Measurements from ENCODE around the gene CFAP46. TPM values are rescaled to one million over a fixed set of nuclear protein-coding genes. Genes with fewer than 3 reads are reported as not detected.
A peak's percentile ranks its signal among the peaks of the same experiment; 100 is the strongest.

The CFAP46 gene
- total RNA-seq, 6 donors from 2014 or later = 0.60 to 28.3 (median 8.0) TPM

GRCh38 chr10:132960631-132961419, 18.5 kb upstream of the CFAP46 start:
- TF ChIP-seq, protein P1, sequence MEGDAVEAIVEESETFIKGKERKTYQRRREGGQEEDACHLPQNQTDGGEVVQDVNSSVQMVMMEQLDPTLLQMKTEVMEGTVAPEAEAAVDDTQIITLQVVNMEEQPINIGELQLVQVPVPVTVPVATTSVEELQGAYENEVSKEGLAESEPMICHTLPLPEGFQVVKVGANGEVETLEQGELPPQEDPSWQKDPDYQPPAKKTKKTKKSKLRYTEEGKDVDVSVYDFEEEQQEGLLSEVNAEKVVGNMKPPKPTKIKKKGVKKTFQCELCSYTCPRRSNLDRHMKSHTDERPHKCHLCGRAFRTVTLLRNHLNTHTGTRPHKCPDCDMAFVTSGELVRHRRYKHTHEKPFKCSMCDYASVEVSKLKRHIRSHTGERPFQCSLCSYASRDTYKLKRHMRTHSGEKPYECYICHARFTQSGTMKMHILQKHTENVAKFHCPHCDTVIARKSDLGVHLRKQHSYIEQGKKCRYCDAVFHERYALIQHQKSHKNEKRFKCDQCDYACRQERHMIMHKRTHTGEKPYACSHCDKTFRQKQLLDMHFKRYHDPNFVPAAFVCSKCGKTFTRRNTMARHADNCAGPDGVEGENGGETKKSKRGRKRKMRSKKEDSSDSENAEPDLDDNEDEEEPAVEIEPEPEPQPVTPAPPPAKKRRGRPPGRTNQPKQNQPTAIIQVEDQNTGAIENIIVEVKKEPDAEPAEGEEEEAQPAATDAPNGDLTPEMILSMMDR (IDR thresholded peaks at IDR 0.05) = no peak
- no peak for TF ChIP-seq EP300 (IDR thresholded peaks at IDR 0.05)
- TF ChIP-seq POLR2A (IDR thresholded peaks at IDR 0.05) = no peak
- Histone ChIP-seq H3K4me3 (no peak overlapping the region), H3K4me1 (peaks cover 3 to 41% (median 5%) of the 10 kb centered on the region in 4 donors), H3K27me3 (no peaks in the 10 kb centered on the region), H3K36me3 (no peaks in the 10 kb centered on the region), H3K9me3 (no peaks in the 10 kb centered on the region), H3K27ac (peak overlapping the region in 1 of 4 donors; percentile 46)
- no peak for ATAC-seq (ENCODE audit: low FRiP score in 2 of 2)
- WGBS, 2 donors = 88 to 91% methylated on average over 30 to 41 of the region's 42 CpGs
- DNase-seq = peak; percentile 14 to 73

- no peak for ATAC-seq (ENCODE audit: low FRiP score in 2 of 2)
- TF ChIP-seq POLR2A (IDR thresholded peaks at IDR 0.05) (no peak), POLR2AphosphoS5 (IDR thresholded peaks at IDR 0.05) (peak in 1 of 2 donors; percentile 49), EP300 (IDR thresholded peaks at IDR 0.05) (no peak)
- TF ChIP-seq, protein P1 (IDR thresholded peaks at IDR 0.05) = no peak
- peak overlapping the region in 1 of 4 donors; percentile 46 for H3K27ac ChIP-seq
These were observed 17.7 kb upstream of the CFAP46 start for GRCh38 chr10:132960071-132960472.

DNA sequence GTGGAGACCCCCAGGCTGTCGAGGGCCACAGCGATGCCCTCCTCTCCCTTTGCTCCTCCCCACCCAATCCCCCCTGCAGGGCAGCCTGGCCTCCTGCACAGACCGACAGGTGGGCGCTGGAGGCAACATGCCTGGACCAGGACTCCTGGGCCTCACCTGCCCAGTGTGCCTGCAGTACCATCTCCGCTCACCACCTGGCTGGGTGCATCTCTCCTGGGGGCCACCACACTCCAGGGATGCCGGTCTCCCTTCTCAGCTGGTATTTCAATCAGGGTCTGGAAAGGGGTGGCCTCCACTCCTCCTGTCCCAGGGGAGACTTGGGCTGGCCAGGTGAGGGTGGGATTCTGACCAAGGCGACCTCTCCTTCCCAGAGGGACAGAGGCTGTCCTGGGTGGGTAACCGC, 17.2 kb upstream of the CFAP46 start:
- H3K27ac ChIP-seq = peak overlapping the region in 1 of 4 donors; percentile 46
- WGBS, 2 donors = 90% methylated on average over 8 of the region's 8 CpGs; no CpG with 5 or more reads in 1 of the 2 donors
- H3K36me3 ChIP-seq = no peaks in the 10 kb centered on the region
- DNase-seq (no peak), ATAC-seq (ENCODE audit: low FRiP score in 2 of 2) (no peak)
- no peak overlapping the region for H3K4me3 ChIP-seq
- H3K4me1 ChIP-seq = peaks cover 3 to 41% (median 5%) of the 10 kb centered on the region in 4 donors
- H3K27me3 ChIP-seq = no peaks in the 10 kb centered on the region
- H3K9me3 ChIP-seq = no peaks in the 10 kb centered on the region
- TF ChIP-seq, protein P1 (IDR thresholded peaks at IDR 0.05) = peak in 1 of 6 experiments; percentile 6
- no peak for TF ChIP-seq POLR2A (IDR thresholded peaks at IDR 0.05)
- TF ChIP-seq EP300 (IDR thresholded peaks at IDR 0.05) = no peak
- TF ChIP-seq POLR2AphosphoS5 (IDR thresholded peaks at IDR 0.05) = no peak

More at GRCh38 chr10:132960071-132960472, 17.7 kb upstream of the CFAP46 start:
- Histone ChIP-seq H3K36me3 (no peaks in the 10 kb centered on the region), H3K4me1 (peaks cover 3 to 41% (median 5%) of the 10 kb centered on the region in 4 donors), H3K9me3 (no peaks in the 10 kb centered on the region), H3K4me3 (no peak overlapping the region), H3K27me3 (no peaks in the 10 kb centered on the region)
- DNase-seq = peak in 1 of 2 donors; percentile 71
- WGBS, 2 donors = 49 to 64% methylated on average over 9 to 14 of the region's 19 CpGs

DNA sequence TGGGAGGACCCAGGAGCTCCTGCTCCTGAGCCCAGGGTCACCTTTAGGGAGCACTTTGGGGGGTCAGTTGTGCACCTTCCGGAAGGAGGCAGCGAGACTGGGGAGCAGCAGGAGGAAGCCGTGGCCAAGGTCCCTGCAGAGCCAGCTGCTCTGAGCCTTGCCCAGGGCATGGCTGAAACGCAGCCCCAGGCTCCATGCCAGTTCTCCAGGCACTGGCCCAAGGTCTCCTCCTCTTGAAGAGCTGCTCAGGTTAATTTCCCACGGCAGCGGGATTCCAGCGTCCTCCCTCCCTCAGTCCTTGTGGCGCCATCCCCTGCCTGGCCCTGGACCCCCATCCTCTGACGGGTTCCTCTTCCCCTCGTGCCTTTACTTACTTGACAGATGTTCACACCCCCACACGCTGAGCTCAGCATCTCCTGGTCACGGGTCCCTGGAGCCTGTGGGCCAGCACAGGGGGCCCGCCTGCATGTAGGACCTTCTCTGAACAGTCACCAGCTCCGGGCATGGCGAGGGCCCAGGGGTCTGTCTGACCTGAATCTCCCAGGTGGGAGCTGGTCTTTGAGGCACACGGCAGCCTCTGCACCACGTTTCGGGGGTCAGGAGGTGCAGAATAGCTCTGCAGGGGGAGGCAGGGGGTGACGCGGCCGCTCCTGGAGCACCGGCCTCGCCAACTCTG, 16.7 kb upstream of the CFAP46 start:
- TF ChIP-seq, protein P1 (IDR thresholded peaks at IDR 0.05) = no peak
- TF ChIP-seq POLR2A (IDR thresholded peaks at IDR 0.05) (no peak), EP300 (IDR thresholded peaks at IDR 0.05) (no peak), POLR2AphosphoS5 (IDR thresholded peaks at IDR 0.05) (no peak)
- H3K36me3 ChIP-seq = no peaks in the 10 kb centered on the region
- peak in 1 of 2 donors; percentile 67 for DNase-seq
- ATAC-seq (ENCODE audit: low FRiP score in 2 of 2) = no peak
- H3K9me3 ChIP-seq = no peaks in the 10 kb centered on the region
- H3K27ac ChIP-seq = peak overlapping the region in 1 of 4 donors; percentile 46
- H3K27me3 ChIP-seq = no peaks in the 10 kb centered on the region
- no peak overlapping the region for H3K4me3 ChIP-seq
- 76% methylated on average over 21 to 23 of the region's 23 CpGs for WGBS, 2 donors
- peaks cover 3 to 41% (median 5%) of the 10 kb centered on the region in 4 donors for H3K4me1 ChIP-seq

Data from upper lobe of left lung (tissue), 6 donors.